Subcutaneous preadipocyte (primary cell): ENCODE data around the gene ZNF410. TPM values are rescaled to one million over a fixed set of nuclear protein-coding genes. Genes with fewer than 3 reads are reported as not detected.

Experiments used
- small RNA-seq: library from RNA; depleted of rRNA; stranded (forward); fragments of <200 nt; gene quantifications from one replicate; pipeline ENCODE3, GENCODE V24; 2012
- total RNA-seq: library from RNA; depleted of rRNA; stranded (reverse); fragments of >200 nt; gene quantifications from 2 replicates; pipeline ENCODE4 v1.2.3, GENCODE V29; 2012

Gene ZNF410
- total RNA-seq = 54.0 and 57.5 TPM in 2 replicates

GRCh38 chr14:73886449-73887317 is at the start of gene ZNF410:
TSS of gene ZNF410 (plus strand) at chr14:73886859. CDS start at chr14:73892176, 5,317 bp downstream.

DNA sequence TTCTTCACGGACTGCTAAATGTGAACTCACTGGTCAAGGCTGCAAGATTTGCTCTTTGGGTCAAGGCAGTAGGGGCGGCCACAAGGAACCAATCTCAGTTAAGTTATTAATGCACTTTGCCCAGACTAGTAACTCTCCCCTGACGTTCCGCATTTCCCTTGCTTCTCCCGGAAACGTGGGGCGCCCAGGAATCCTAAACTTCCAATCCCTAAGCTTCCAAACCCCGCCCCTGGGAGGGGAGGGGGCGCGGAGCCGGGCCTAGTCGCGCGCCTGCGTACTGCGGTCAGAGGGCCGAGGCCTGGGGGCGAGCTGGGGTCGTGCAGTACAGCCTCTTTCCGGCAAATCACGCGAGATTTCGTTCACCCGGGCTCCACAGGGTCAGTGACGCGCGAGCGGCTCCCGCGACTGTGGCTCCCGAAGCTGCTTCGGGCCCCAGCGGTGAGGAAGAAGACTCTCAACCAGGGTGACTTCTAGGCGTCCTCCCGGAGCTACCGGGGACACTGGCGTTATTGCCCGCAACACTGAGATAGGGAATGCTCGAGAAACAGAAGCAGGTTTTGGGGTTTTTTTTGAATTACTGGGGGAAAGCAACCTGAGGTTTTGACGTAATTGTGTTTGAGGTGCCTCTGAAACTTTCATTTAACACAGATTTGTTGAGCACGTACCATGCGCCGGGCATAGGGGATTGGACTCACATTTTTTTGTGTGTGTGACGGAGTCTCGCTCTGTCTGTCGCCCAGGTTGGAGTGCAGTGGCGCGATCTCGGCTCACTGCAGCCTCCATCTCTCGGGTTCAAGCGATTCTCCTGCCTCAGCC is 34.9 kb upstream of the ZNF410 start, which contains the start of gene PTGR2:
Gene PTGR2, plus strand, starts transcription at position 265 of the 816 bp plus-strand sequence. CDS start 7,032 bp downstream, outside the sequence.

GRCh38 chr14:73949752-73950734 is 63.4 kb downstream of the ZNF410 start, which contains the start of the genes COQ6 and FAM161B:
TSS of gene COQ6 (plus strand) at chr14:73950302. CDS start at chr14:73950333, 31 bp downstream.
TSS of gene FAM161B (minus strand) at chr14:73950094. CDS start at chr14:73950026, 68 bp downstream.

Small RNA genes lying within 50 kb of the gene (small RNA-seq; reads per million reads assigned to genes)
- not detected for gene AC005520.4
- not detected for gene RF00019

Other genes with a start within 250 kb of the ZNF410 start
- 5.1 and 5.9 TPM in 2 replicates for gene DNAL1, start 241.9 kb upstream of the ZNF410 start, total RNA-seq
- 21.7 and 26.4 TPM in 2 replicates for gene PNMA1, start 172.5 kb upstream of the ZNF410 start, total RNA-seq
- gene PTGR2, start 35.0 kb upstream of the ZNF410 start, total RNA-seq = 4.8 and 6.8 TPM in 2 replicates
- gene FAM161B, start 63.2 kb downstream of the ZNF410 start, total RNA-seq = 2.2 and 3.3 TPM in 2 replicates
- 16.2 and 21.1 TPM in 2 replicates for gene COQ6, start 63.4 kb downstream of the ZNF410 start, total RNA-seq
- gene ENTPD5, start 132.4 kb downstream of the ZNF410 start, total RNA-seq = 7.0 and 10.2 TPM in 2 replicates
- 4.3 and 6.2 TPM in 2 replicates for gene BBOF1, start 132.5 kb downstream of the ZNF410 start, total RNA-seq
- gene ALDH6A1, start 197.6 kb downstream of the ZNF410 start, total RNA-seq = 18.0 and 19.7 TPM in 2 replicates
- 5.1 and 8.6 TPM in 2 replicates for gene LIN52, start 198.1 kb downstream of the ZNF410 start, total RNA-seq